Cardiac muscle cell (in vitro differentiated cells and primary cell): ENCODE measurements around the gene ENOX1. TPM values are rescaled to one million over a fixed set of nuclear protein-coding genes. Genes with fewer than 3 reads are reported as not detected.

Experiments
- DNase-seq, 2 donors: peaks; one replicate each; pipeline versions ENCODE4 v3.0.0 to v3.0.0-alpha.2; 2010 to 2017; ENCODE audit warnings: low read depth in 1 of 2, low spot score in 1 of 2
- H3K27ac ChIP-seq: fragments of 200-600 bp; sonication (generic); 2 replicates; pipeline ENCODE4 v1.5.1; 2016
- H3K27me3 ChIP-seq: fragments of 200-600 bp; sonication (generic); 2 replicates; pipeline ENCODE4 v1.6.0; 2016; ENCODE audit warnings: control low read depth
- H3K36me3 ChIP-seq: fragments of 200-600 bp; sonication (generic); 2 replicates; pipeline ENCODE4 v1.5.1; 2016; ENCODE audit warnings: control low read depth
- H3K4me1 ChIP-seq: fragments of 200-600 bp; sonication (generic); 2 replicates; pipeline ENCODE4 v1.8.1; 2017; ENCODE audit warnings: low read depth, mild to moderate bottlenecking, mixed run types
- H3K4me3 ChIP-seq: fragments of 200-600 bp; sonication (generic); 2 replicates; pipeline ENCODE4 v1.5.1; 2016; ENCODE audit warnings: mild to moderate bottlenecking
- H3K9me3 ChIP-seq: fragments of 200-600 bp; sonication (generic); 2 replicates; pipeline ENCODE4 v1.5.1; 2017; ENCODE audit warnings: low read depth, mild to moderate bottlenecking, control low read depth
- polyA plus RNA-seq: library from polyadenylated mRNA; unstranded; fragments of >200 nt; fragmentation: Nextera tagmentation; extraction: Ambion mirVana; gene quantifications from 2 replicates; pipeline ENCODE4 v1.2.1, GENCODE V29; 2016
- total RNA-seq: library from RNA; depleted of rRNA; stranded (reverse); fragments of >200 nt; gene quantifications from 2 replicates; pipeline ENCODE4 v1.2.3, GENCODE V29; 2016
- TF ChIP-seq, protein P1 (sequence below): IDR thresholded peaks from 2 replicates; pipeline ENCODE4 v1.5.1; 2012; ENCODE audit warnings: low read depth, mild to moderate bottlenecking, low read length

The ENOX1 gene
- total and polyA plus RNA-seq, 2 experiments from 2014 or later: 2.0 to 5.1 TPM

DNA sequence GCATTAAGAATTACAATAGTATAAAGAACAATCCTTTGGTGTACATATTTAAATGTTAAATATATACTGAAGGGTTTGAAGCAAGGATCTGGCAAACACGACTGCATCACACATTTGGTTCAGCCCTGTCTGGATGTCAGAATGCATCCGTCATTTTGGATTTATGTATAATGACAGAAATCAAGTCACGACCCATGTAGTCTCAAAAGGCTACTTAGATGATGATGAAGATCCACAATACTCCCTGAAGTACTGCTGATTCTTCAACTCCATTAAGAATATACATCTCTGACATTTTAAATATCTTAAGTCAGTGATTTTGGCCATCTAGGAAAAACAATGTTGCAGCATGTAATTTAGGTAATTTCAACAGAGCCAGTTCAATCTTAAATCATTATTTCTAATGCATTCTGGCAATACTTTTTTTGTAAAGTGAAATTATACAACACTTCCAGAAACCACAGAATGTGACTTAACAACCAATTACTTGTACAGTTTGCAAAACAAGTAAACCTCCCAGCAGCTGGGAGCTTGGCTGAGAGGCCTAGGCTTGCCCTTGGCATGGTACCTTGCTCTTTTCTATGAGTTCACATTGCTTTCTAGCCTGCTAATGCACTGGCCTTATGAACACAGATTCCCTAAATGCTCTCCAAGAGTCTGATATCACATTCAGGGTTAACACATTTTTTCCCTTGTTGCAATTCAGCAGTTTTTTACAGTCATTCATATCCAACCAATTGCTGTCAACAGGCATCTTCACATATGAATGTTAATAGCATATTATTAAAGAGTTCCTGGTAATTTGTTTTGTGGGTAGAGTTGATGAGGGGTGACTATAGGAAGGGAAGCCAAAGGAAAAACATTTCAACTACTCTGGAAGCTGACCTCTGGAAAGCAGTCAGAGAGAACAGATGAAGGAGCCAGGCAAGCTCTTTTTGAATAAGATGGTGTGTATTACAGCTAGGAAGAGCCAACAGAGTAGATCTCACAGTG lies 175.2 kb downstream of the ENOX1 start:
- Histone ChIP-seq H3K27ac (no peak overlapping the region), H3K4me3 (no peak overlapping the region), H3K9me3 (no peaks in the 10 kb centered on the region), H3K27me3 (no peaks in the 10 kb centered on the region), H3K36me3 (no peaks in the 10 kb centered on the region), H3K4me1 (peaks cover 5% of the 10 kb centered on the region)
- TF ChIP-seq, protein P1, sequence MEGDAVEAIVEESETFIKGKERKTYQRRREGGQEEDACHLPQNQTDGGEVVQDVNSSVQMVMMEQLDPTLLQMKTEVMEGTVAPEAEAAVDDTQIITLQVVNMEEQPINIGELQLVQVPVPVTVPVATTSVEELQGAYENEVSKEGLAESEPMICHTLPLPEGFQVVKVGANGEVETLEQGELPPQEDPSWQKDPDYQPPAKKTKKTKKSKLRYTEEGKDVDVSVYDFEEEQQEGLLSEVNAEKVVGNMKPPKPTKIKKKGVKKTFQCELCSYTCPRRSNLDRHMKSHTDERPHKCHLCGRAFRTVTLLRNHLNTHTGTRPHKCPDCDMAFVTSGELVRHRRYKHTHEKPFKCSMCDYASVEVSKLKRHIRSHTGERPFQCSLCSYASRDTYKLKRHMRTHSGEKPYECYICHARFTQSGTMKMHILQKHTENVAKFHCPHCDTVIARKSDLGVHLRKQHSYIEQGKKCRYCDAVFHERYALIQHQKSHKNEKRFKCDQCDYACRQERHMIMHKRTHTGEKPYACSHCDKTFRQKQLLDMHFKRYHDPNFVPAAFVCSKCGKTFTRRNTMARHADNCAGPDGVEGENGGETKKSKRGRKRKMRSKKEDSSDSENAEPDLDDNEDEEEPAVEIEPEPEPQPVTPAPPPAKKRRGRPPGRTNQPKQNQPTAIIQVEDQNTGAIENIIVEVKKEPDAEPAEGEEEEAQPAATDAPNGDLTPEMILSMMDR: no peak
- no peak for DNase-seq

DNA sequence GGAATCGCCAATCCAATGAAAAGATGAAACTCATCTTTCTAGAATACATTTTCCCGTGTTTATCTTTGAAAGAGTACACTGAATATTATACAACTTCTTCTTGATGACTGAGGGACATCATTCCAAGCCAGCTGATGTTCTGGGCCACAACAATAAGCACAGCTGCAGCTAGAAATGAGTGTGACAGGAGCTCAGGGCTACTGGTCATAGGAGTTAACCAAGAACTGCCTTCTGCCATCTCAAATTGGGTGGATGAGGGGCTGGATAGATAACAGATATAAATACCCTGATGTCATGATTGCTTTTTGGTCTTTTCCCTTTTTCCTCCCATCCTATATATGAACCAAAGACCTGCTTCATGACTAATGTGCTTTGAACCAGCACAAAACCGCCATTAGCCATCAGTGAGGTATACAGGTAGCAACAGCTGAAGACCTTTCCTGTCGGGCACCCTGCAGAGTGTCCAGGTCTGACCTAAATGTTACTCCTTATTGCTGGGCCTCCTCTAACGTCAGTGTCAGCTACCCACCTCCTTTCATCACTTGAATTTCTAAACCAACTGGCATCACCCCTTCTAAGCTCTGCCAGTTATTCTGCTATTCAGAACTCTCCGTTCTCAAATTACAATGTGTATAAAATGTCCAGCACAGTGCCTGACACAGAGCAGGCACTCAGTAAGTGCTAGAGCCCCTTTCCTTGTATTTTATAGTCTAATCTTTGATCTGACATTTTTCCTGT lies 178.2 kb downstream of the ENOX1 start:
- H3K36me3 ChIP-seq: no peaks in the 10 kb centered on the region
- peaks cover 5% of the 10 kb centered on the region for H3K4me1 ChIP-seq
- no peak overlapping the region for H3K27ac ChIP-seq
- no peak for DNase-seq
- no peaks in the 10 kb centered on the region for H3K9me3 ChIP-seq
- H3K27me3 ChIP-seq: no peaks in the 10 kb centered on the region
- TF ChIP-seq, protein P1: no peak
- no peak overlapping the region for H3K4me3 ChIP-seq

DNA sequence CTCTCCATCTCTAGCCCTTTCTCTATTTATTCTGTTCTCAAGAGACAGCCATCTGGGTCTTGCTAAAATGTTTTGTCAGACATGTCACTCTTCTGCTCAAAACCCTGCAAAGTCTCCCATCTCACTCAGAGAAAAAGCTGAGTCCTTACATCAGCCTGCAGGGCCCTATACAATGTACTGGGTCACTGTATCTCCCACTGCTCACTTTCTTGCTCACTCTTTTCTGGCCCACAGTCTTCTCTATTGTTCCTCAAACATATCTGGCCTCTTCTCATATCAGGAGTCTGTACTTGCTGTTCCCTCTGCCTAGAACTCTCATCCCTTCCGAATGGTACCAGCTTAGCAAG lies 189.2 kb downstream of the ENOX1 start:
- H3K27ac ChIP-seq: no peak overlapping the region
- DNase-seq: no peak
- H3K27me3 ChIP-seq: no peaks in the 10 kb centered on the region
- H3K9me3 ChIP-seq: no peaks in the 10 kb centered on the region
- H3K4me3 ChIP-seq: no peak overlapping the region
- TF ChIP-seq, protein P1: no peak
- H3K36me3 ChIP-seq: no peaks in the 10 kb centered on the region
- H3K4me1 ChIP-seq: no peaks in the 10 kb centered on the region

DNA sequence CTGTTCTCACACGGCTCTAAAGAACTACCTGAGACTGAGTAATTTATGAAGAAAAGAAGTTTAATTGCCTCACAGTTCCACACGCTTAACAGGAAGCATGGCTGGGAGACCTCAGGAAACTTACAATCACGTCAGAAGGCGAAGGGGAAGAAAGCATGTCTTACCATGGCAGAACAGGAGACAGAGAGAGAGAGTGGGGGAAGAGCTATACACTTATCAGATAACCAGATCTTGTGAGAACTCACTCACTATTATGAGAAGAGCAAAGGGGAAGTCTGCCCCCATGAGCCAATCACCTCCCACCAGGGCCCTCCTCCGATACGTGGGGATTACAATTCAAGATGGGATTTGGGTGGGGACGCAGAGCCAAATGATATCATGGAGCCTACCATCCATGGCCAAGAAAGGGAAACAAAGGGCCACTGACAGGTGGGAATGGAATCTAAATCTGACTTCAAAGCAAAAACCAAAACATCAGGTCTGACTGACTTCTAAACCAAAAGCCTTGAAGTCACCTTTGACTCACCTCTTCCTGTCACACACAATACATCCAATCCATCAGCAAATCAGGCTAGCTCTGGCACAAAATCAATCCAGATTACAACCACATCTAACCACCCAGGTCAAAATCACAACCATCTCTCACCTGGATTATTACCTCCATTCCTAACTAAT lies 189.7 kb downstream of the ENOX1 start:
- H3K27me3 ChIP-seq: no peaks in the 10 kb centered on the region
- H3K36me3 ChIP-seq: no peaks in the 10 kb centered on the region
- no peak for DNase-seq
- H3K4me1 ChIP-seq: no peaks in the 10 kb centered on the region
- no peak overlapping the region for H3K27ac ChIP-seq
- TF ChIP-seq, protein P1: no peak
- H3K4me3 ChIP-seq: no peak overlapping the region
- H3K9me3 ChIP-seq: no peaks in the 10 kb centered on the region

DNA sequence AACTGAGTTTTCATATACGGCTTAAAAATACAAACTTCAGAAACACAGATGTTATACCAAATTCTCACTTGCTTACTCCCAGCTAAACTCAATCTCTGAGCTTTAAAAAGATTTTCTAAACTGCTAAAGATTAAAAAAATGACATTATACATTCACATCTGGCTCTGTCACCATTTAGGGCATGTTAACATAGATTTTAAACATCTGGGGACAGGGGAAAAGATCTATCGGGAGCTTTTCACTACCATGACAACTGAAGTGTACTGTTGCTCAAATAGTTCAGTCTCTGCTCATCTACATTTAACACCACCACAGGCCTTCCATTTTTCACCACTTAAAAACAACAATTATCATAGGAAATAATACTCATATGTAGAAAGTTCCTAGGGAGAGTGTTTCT lies 190.8 kb downstream of the ENOX1 start:
- DNase-seq: no peak
- TF ChIP-seq, protein P1: no peak

More for the DNA sequence above, 190.8 kb downstream of the ENOX1 start:
- no peaks in the 10 kb centered on the region for H3K27me3 ChIP-seq
- H3K36me3 ChIP-seq: no peaks in the 10 kb centered on the region
- H3K9me3 ChIP-seq: no peaks in the 10 kb centered on the region
- no peaks in the 10 kb centered on the region for H3K4me1 ChIP-seq
- H3K4me3 ChIP-seq: no peak overlapping the region
- H3K27ac ChIP-seq: no peak overlapping the region
